Activated CD8-positive, alpha-beta memory T cell treated with anti-CD3 and anti-CD28 coated beads for 24 hours (primary cell): ENCODE results near the gene KRTAP10-10.
"Not testable (repeated sequence)": the region's sequence is repeated elsewhere in the genome, so short reads cannot be mapped to it uniquely, and the experiment has no call there.

Experiments
- DNase-seq: peaks from one replicate; pipeline ENCODE4 v3.0.0-alpha.2; 2020

KRTAP10-10 gene, protein sequence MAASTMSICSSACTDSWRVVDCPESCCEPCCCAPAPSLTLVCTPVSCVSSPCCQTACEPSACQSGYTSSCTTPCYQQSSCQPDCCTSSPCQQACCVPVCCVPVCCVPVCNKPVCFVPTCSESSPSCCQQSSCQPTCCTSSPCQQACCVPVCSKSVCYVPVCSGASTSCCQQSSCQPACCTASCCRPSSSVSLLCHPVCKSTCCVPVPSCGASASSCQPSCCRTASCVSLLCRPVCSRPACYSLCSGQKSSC

DNA sequence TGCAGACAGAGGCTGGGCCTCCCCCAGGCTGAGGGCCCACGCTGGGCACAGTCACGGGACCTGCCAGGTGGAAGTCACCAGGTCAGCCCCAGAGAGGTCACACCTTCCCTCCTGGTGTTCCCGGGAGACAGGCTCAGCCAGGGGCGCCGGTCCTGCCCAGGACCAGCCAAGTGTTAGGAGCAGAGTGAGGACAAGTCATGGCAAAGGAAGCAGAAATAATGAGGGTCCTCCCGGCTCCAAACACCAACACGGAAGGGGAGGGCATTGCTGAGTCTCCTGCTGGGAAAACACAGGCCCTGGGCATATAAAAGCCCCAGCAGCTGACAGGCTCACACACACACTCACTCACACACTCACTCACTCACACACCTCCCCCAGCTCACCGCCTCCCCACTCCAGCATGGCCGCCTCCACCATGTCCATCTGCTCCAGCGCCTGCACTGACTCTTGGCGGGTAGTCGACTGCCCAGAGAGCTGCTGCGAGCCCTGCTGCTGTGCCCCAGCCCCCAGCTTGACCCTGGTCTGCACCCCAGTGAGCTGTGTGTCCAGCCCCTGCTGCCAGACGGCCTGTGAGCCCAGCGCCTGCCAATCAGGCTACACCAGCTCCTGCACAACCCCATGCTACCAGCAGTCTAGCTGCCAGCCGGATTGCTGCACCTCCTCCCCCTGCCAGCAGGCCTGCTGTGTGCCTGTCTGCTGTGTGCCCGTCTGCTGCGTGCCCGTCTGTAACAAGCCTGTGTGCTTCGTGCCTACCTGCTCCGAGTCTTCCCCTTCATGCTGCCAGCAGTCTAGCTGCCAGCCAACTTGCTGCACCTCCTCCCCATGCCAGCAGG, at the start of gene KRTAP10-10:
TSS of gene KRTAP10-10 (plus strand) at position 339 of the 833 bp plus-strand sequence. CDS start at position 401, 62 bp downstream.
- no peak for DNase-seq

DNA sequence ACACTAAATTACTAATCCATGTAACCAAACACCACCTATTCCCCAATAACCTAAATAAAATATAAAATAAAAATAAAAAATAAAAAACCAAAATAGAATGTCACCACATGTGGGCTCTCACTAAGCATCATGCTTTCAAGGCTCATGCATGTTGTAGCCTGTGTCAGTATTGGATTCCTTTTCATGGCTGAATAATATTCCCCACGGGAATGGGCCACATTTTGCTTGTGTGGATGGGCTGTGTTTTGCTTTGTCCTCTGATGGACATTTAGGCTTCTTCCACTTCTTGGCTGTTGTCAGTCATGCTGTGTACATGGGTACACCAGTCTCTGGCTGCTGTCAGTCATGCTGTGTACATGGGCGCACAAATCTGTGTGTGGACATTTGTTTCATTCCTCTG, 48.1 kb upstream of the KRTAP10-10 start:
- DNase-seq = no peak

DNA sequence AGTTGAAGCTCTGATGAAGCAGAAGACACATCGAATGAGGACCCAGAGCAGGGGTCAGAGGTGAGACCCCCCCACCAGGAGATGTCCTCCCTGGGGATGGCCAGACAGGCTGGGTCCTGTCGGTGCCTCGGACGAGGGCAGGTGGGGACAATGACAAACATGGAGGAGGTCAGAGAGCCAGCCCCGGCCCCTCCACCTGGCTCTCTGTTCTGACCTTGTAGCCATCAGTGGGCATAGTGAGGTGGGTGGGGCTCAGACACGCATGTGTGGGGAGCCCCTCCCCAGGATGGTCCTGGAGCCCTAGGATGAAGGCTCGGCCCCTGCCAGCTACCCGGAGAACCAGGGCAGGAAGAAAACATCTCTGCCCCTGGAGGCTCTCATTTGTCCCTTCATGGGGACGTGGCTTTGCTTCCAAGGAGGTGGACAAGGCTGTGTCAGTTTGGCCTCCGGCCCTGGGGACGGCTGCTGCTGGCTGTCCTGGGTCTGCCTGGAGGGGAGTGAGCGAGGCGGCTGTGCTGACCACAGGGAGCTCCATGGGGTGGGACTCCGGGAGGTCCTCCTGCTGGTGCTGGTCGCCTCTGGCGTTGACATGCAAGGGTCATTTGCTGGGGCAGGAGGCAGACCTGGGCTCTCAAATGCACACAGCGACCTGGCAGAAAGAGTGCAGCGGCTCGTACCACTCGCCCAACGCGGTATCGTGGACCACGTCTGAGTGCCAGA, 47.4 kb upstream of the KRTAP10-10 start:
- no peak for DNase-seq

DNA sequence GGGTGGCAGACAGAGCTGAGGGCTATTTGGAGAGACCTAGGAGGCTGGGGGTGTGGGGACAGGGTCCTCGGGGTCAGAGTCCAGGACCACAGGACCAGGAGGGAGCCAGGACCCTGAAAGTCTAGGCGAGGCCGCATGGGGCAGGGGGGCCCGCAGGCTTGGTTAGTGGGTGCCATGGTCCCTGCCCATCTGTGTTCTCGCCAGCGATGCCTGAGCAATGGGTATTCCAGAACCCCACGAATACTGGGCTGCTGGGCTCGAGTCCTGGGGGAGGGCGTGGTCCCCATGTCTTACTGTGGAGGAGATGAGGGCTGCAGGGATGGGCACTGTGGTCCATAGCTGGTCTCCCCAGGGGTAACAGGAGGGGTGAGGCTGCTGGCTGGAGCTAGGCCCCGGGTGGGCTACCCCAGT, 46.8 kb upstream of the KRTAP10-10 start:
- no peak for DNase-seq

DNA sequence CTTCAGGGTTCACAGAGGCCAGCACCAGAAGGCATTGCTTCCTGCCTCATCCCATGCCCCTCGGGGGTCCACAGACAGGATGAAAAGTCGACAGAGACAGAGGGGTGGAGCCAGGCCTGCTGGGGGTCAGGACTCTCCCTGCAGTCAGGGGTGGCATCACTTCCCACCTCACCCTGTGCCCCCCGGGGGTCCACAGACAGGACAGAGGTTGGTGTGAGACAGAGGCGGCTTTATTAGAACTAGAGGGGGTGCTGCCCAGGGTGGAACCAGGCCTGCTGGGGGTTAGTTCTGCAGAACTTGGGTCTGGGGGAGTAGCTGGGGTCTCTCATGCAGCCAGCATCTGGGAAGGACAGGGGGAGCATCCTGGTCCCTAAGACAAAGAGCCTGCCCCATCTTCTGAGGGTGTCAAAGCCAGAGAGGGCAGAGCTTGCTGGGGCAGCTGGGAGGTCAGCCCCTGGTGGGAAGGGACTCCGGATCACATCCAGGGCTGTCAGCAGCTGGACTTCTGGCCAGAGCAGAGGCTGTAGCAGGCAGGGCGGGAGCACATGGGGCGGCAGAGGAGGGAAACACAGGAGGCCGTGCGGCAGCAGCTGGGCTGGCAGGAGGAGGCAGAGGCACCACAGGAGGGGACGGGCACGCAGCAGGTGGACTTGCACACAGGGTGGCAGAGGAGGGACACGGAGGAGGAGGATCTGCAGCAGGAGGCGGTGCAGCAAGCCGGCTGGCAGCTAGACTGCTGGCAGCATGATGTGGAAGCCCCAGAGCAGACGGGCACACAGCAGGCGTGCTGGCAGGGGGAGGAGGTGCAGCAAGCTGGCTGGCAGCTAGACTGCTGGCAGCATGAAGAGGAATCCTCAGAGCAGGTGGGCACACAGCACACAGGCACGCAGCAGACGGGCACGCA, 46.0 kb upstream of the KRTAP10-10 start:
- not testable (repeated sequence) for DNase-seq

DNA sequence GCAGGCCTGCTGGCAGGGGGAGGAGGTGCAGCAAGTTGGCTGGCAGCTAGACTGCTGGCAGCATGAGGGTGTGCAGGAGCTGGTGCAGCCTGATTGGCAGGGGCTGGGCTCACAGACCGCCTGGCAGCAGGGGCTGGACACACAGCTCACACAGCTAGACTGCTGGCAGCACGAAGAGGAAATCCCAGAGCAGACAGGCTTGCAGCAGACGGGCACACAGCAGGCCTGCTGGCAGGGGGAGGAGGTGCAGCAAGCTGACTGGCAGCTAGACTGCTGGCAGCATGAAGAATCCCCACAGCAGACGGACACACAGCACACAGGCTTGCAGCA, 45.4 kb upstream of the KRTAP10-10 start:
- not testable (repeated sequence) for DNase-seq

DNA sequence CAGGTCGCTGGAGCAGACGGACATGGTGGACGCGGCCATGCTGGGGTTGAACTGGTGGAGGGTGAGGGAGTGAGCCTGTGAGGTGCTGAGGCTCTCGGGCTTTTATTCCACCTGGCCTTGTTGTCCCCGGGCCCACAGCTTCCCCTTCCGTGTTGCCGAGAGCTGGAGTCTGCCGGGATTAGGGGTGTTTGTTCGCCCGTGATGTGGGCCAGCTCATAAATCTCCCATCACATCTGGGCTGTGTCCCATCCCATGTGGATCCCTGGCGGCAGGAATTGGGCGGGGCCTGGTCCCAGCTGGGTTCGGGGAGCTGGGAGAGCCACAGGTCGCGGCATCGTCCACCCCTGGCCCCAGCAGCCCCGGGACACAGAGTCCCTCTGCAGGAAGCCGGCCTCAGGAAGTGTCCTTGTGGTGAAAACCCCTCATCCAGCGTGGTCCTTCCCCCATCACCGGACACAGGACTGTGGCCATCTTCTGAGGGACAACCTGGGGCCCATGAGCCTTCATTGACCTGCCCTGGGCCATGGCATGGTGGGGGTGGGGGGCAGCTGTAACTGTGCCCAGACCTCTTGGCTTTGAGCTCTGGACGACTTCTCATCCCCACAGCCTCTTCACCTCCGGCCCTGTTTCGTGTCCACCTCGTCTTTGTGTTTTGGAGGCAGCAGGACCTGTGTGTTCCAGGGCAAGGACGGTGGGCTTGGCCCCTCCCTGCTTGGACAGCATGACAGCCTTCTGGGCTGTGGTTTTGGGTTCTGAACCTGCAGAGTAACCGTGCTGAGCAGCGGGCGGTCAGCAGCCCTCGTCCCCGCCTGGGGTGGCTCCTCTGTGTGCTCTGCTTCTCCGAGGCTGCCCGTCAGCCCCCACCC, 44.5 kb upstream of the KRTAP10-10 start, which contains the start of gene KRTAP10-6:
TSS of gene KRTAP10-6 (minus strand) at position 60 of the 866 bp plus-strand sequence. CDS start at position 39, 21 bp downstream.
- DNase-seq = no peak

DNA sequence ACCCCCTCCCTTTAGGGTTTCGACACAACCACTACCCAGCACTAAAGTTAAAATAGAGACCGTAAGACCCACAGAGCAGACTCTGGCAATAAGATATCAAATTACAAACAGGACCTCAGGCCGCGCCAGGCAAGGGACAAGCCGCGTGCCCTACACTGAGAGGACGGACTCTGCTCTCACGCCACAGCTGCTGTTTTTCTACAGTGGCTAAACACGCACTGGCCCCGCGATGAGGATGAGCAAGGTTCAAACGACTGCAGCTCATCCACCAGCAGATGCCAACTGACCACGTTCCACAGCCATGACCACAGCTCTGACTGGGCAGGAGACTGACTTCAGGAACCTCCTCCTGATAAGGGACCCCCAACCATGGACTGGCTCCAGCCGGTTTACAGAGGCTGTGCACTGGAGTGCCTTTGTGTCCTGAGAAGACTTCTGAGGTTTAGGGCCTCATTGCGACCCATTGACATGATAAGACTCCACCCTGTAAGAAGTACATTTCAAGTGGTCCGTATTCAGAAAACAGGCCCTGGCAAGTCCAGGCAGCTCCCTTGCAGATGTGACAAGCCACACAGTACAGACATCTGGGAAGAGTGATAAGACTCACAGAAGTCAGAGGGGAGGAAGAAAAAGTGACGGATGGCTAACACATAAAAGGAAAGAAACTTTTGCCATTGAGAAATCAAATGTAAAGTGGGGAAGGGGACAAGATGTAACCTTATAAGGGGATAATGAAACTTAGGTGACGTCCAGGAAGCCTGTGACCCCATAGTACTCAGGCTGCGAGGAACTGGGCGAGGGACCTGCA, 43.4 kb upstream of the KRTAP10-10 start:
- DNase-seq = no peak

DNA sequence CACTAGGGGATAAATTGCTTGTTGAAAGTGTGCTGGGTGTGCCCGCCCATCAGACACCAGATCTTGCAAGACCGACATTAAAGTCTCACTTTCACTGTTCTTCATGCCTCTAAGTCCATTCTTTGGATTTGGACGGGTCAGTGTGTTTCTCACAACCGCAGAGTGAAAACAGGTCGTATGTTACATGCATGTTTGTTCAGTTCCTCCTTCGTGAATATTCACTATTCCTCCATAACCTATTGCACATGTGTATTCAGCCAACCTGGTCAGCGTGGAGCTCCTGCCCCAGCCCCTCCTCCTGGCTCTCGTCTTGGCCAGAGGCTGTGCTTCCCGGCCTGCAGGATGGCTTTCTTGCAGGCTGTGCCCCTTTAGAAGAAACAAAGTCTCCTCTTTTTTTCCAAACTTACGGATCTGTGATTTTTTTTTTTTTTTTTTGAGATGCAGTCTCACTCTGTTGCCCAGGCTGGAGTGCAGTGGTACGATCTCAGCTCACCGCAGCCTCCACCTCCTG, 42.7 kb upstream of the KRTAP10-10 start:
- DNase-seq = no peak

DNA sequence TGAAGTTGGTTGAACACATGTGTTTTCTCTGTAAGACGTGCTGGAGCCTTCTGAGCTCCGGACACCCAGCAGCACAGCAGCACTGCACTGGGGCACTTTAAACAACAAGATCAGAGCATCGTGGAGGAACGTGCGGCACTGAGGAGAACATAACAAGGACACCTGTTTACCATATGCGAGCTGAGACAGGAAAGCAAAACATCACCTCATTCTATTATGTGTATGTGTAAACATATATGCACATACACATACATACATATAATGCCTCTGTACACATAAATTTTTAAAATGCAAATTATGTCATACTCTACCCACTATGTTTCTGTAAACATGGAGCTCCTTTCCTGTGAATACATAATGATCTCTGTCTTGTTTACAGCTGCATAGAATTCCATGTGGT, 41.6 kb upstream of the KRTAP10-10 start:
- no peak for DNase-seq

DNA sequence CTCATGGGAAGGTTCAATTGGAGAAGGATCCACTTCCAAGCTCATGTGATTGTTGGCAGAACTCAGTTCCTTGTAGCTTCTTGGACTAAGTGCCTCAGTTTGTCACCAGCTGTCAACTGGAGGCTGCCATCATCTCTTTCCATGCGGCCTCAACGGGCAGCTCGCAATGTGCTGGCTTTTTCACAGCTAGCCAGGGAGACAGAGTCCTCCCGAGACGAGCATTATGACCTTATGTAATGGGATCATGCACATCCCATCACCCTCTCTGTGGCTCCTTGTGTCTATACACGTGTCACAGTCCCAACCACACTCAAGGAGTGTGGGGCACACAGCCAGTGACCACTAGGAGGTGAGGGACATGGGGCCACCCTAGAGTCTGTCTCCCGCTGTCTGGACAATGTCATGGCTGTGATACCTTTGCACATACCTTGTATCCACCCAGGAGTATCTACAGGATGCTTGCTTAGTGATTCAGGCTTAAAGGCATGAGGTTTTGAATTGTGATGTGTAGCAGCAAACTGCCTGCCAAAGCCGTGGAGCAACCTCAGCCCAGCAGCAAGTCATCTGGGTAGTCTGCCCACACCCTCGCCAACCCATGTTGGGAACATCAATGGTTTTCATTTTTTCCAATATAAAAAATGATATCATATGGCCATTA, 41.0 kb upstream of the KRTAP10-10 start:
- DNase-seq = no peak

DNA sequence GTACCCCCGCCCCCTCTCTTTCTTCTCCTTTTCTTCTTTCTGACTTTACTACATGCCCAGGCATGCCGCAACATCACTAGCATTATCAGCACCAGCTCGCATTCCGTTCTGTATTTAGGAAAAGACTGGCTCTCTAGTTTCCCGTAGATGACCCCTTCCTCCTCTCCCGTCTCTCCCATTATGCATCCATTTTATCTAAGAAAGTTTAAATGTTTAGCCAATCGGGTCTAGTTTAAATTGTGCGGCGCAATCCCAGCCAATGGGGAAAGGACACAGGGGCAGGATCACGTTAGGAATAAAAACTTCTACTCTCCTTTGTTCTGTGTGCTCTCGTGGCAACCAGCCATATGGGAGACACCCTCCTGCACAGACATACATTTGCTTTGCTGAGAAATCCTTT, 39.1 kb upstream of the KRTAP10-10 start:
- no peak for DNase-seq

DNA sequence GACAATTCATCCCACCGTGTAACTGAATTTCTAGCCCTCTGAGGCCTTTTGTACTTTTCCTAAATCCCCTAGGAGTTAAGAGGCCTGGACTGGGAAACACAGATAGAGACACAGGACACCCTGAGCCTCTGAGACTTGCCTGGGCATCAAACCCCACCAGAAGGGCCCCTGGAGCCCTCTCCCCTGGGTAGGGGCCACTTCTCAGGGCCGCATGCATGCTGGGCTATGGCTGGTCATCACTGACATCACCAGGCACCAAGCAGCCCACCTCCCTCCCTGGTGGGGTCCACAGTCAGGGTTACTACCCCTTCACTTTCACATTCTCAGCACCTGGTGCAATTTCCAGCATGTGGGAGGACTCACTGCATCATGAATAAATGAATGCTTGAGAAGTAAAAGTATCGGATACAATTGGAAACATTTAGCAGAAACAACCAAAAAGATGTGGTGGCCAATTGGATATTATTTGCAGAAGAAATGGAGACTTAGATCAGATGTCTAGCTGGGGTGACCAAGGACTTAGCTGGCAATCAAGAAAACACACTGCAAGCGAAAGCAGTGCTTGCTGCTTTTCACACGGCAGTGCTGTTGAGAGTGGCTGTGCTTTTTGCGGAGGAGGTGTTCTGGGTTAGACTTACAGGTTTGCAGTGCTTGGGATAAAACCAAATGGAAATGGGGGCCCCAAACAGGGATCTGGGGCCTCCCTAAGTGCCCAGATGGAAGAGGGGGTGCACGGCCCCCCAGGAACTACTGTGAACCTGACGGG, 37.7 kb upstream of the KRTAP10-10 start:
- no peak for DNase-seq

DNA sequence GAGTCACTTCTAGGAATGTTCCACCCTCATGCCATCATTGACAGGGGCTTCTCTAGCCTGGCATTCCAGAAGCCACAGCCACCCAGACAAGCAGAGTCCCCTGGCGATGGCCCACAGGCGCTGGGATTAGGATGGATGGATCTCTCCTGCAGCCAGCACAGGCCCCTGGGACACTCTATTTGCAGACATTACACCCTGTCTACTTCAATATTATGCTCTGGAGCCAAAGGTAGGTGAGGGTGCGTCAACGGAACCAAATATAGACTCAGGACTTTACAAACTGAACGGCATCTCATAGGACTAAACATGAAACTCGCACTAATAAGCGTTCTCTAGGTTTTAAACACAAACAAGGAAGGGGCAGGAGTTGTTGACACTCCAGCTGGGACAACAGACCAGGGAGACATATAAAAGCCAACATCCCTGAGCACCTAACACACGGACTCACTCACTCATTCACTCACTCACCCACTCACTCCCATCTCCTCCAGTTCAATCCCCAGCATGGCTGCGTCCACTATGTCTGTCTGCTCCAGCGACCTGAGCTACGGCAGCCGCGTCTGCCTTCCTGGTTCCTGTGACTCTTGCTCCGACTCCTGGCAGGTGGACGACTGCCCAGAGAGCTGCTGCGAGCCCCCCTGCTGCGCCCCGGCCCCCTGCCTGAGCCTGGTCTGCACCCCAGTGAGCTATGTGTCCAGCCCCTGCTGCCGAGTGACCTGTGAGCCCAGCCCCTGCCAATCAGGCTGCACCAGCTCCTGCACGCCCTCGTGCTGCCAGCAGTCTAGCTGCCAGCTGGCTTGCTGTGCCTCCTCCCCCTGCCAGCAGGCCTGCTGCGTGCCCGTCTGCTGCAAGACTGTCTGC, 36.8 kb upstream of the KRTAP10-10 start, which contains the start of gene KRTAP10-7:
TSS of gene KRTAP10-7 (plus strand) at position 480 of the 861 bp plus-strand sequence. CDS start at position 505, 25 bp downstream.
- DNase-seq = not testable (repeated sequence)

DNA sequence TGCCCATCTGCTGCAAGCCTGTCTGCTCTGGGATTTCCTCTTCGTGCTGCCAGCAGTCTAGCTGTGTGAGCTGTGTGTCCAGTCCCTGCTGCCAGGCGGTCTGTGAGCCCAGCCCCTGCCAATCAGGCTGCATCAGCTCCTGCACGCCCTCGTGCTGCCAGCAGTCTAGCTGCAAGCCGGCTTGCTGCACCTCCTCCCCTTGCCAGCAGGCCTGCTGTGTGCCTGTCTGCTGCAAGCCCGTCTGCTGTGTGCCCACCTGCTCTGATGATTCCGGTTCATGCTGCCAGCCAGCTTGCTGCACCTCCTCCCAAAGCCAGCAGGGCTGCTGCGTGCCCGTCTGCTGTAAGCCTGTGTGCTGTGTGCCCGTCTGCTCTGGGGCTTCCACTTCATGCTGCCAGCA, 36.1 kb upstream of the KRTAP10-10 start:
- DNase-seq = not testable (repeated sequence)

DNA sequence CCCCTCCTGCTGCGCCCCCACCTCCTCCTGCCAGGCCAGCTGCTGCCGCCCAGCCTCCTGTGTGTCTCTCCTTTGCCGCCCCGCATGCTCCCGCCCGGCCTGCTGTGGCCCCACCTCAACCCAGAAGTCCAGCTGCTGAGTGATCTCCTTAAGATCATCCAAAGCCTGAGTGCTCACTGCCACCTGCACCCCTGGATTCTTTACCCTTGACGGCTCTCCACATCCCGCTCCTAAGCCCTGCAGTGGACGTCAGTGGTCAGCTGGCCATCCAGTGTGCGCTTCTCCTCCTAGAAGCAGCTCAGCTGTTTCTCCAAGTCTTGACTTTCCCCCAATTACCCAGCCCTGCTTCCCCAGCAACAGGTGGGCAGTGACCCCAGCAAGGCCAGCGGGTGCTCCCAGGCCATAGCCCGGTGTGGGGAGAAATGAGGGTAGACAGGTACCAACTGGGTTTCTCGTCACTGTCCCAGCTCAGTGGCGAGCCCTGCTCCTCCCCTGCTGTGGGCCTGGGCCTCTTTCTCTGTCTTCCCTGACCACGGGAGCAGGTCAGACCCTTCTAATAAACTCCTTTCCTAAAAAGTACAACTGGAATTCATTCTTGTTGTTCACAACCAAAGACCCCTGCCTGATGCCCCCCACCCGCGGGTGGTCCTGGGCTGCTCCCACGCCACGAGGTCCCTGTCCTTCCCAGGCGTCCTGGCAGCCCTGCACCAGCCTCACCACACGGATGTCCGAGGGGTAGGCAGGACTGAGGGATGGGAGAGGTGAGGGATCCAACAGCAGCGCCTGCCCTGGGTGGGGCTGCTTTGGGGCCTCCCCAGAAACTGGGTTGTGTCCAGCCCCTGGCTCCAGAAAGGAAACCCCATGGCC, 35.3 kb upstream of the KRTAP10-10 start:
- no peak for DNase-seq

DNA sequence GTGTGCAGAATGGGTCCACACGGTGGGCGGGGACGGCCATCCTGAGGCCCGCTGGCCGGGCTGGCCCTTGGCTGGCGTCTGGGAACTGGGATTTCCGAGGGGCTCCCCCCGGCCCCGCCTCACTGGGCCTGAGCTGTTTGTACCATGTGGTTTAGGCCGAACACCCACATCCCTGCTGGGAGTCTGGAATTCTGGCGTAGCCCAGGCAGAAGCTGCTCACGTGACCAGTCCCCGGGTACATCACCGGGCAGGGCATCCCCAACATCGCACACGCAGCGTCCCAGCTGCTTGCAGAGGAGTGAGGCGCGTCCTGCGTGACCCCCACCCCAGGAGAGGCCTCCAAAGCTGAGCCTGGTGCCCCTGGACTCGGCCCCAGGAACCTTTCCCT, 34.7 kb upstream of the KRTAP10-10 start:
- no peak for DNase-seq
